Measurements from ENCODE around the gene FAM163B. TPM values are rescaled to one million over a fixed set of nuclear protein-coding genes. Genes with fewer than 3 reads are reported as not detected.

The FAM163B gene
- total and polyA plus RNA-seq, 9 of the 15 experiments (the other 6 are each of a cell fraction or from before 2014, with no cell fraction given): not detected

DNA sequence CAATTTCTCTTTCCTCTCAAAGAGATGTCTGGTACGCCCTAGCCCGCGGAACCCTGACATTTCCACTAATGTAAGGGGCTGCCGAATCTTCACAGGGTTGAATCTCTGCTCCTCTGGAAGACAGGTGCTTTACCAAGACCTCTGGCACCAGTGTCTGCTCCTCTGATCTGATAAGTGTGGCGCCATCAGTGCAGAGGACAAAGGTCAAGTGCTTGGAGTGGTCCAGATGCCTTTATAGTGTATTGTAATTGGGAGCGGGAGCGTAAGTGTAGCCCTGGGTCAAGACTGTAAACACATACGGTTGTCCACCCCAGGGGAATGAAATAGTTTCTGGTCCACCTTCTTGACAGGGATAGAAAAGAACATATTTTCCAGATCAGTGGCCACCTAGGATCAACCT is 57.0 kb downstream of the FAM163B start:
- H3K9ac ChIP-seq (ENCODE audit: insufficient read depth in 1 of 2, low read depth in 2 of 2, low read length in 2 of 2): no peak overlapping the region
- H3K9me1 ChIP-seq (ENCODE audit: control insufficient read depth, insufficient read depth, low read length): no peaks in the 10 kb centered on the region
- H3K27me3 ChIP-seq (ENCODE audit: control insufficient read depth in 2 of 2, insufficient read depth in 2 of 2, low read length in 2 of 2): peaks cover 8 to 62% of the 10 kb centered on the region in 2 experiments; a peak in 4 of 5 replicates
- WGBS (ENCODE audit: insufficient coverage, low coverage, missing lambda C conversion rate): 16% methylated on average over 8 of the region's 8 CpGs
- H4K20me1 ChIP-seq (replicated peaks; ENCODE audit: control insufficient read depth, insufficient read depth, low read length): no peaks in the 10 kb centered on the region; the same call in 1 of the 2 replicates
- no peaks in the 10 kb centered on the region for H3K79me2 ChIP-seq (ENCODE audit: control insufficient read depth, insufficient read depth, low read length)
- ChIA-PET POLR2A (interaction anchor here (1.5 kb wide), 1 partner anchor 9 kb away, joined by 3 read pairs; no protein-coding TSS in a partner anchor), CTCF (ENCODE audit: low intra/inter-chr PET ratio) (no interaction called here)
- BruUV-seq (replicated peaks): no TSS peak
- ATAC-seq: no peak
- in situ Hi-C loops (cut with MboI) (no loop called here), intact Hi-C loops (cut with micrococcal nuclease) (no loop called here)
- H3K36me3 ChIP-seq (ENCODE audit: control insufficient read depth, insufficient read depth, low read length): no peaks in the 10 kb centered on the region
- H2AFZ ChIP-seq (ENCODE audit: low read depth, low read length): no peak overlapping the region
- no peak overlapping the region for H3K4me3 ChIP-seq
- no peaks in the 10 kb centered on the region for H3K4me1 ChIP-seq (replicated peaks in 1 of 2; ENCODE audit: control insufficient read depth in 2 of 2, insufficient read depth in 2 of 2, low read length in 2 of 2)
- no peak overlapping the region for H3K27ac ChIP-seq (ENCODE audit: extremely low read depth, low read depth, low read length)
- no peak for DNase-seq (ENCODE audit: extremely low read depth in 1 of 4, low spot score in 3 of 4)
- no peaks in the 10 kb centered on the region for H3K9me3 ChIP-seq (replicated peaks; ENCODE audit: control insufficient read depth, insufficient read depth, low read depth, low read length)
- H3K4me2 ChIP-seq (ENCODE audit: insufficient read depth, low read length): no peak overlapping the region
- FAIRE-seq: no peak
- no peak for TF ChIP-seq ZNF583 (CRISPR knock-in tag; IDR thresholded peaks at IDR 0.05)
- no peak for TF ChIP-seq ZNF184 (CRISPR knock-in tag; IDR thresholded peaks at IDR 0.05)
- no peak for TF ChIP-seq RBM15 (IDR thresholded peaks at IDR 0.05; ENCODE audit: insufficient read depth, low read length)
- TF ChIP-seq, protein P1, sequence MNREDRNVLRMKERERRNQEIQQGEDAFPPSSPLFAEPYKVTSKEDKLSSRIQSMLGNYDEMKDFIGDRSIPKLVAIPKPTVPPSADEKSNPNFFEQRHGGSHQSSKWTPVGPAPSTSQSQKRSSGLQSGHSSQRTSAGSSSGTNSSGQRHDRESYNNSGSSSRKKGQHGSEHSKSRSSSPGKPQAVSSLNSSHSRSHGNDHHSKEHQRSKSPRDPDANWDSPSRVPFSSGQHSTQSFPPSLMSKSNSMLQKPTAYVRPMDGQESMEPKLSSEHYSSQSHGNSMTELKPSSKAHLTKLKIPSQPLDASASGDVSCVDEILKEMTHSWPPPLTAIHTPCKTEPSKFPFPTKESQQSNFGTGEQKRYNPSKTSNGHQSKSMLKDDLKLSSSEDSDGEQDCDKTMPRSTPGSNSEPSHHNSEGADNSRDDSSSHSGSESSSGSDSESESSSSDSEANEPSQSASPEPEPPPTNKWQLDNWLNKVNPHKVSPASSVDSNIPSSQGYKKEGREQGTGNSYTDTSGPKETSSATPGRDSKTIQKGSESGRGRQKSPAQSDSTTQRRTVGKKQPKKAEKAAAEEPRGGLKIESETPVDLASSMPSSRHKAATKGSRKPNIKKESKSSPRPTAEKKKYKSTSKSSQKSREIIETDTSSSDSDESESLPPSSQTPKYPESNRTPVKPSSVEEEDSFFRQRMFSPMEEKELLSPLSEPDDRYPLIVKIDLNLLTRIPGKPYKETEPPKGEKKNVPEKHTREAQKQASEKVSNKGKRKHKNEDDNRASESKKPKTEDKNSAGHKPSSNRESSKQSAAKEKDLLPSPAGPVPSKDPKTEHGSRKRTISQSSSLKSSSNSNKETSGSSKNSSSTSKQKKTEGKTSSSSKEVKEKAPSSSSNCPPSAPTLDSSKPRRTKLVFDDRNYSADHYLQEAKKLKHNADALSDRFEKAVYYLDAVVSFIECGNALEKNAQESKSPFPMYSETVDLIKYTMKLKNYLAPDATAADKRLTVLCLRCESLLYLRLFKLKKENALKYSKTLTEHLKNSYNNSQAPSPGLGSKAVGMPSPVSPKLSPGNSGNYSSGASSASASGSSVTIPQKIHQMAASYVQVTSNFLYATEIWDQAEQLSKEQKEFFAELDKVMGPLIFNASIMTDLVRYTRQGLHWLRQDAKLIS (CRISPR knock-in tag; IDR thresholded peaks at IDR 0.05): no peak
- TF ChIP-seq NFE2 (IDR thresholded peaks at IDR 0.05; ENCODE audit: low read depth): no peak
- TF ChIP-seq PCBP1 (IDR thresholded peaks at IDR 0.05; ENCODE audit: low read depth, low read length, poor library complexity, severe bottlenecking): no peak
- TF ChIP-seq ATF1 (CRISPR knock-in tag; IDR thresholded peaks at IDR 0.05): no peak
- TF ChIP-seq ATF1 (tag; IDR thresholded peaks at IDR 0.05): no peak
- TF ChIP-seq SOX6 (IDR thresholded peaks at IDR 0.05): no peak
- no peak for TF ChIP-seq TSHZ1 (CRISPR knock-in tag; IDR thresholded peaks at IDR 0.05)
- no peak for TF ChIP-seq TAF7 (tag; IDR thresholded peaks at IDR 0.05)
- TF ChIP-seq, protein P2, sequence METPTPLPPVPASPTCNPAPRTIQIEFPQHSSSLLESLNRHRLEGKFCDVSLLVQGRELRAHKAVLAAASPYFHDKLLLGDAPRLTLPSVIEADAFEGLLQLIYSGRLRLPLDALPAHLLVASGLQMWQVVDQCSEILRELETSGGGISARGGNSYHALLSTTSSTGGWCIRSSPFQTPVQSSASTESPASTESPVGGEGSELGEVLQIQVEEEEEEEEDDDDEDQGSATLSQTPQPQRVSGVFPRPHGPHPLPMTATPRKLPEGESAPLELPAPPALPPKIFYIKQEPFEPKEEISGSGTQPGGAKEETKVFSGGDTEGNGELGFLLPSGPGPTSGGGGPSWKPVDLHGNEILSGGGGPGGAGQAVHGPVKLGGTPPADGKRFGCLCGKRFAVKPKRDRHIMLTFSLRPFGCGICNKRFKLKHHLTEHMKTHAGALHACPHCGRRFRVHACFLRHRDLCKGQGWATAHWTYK (CRISPR knock-in tag; IDR thresholded peaks at IDR 0.05): no peak

Measured in K562 (cell line).